HG03521 (cell line): ENCODE data around the gene ALK.
"Not testable (repeated sequence)": the region's sequence is repeated elsewhere in the genome, so short reads cannot be mapped to it uniquely, and the experiment has no call there.

Source experiments
- ATAC-seq: cut with Tn5 transposase; IDR thresholded peaks from one replicate; pipeline ENCODE4 v1.9.1; 2021; ENCODE audit warnings: mild to moderate bottlenecking, moderate library complexity; ENCODE audit not compliant: unreplicated experiment

ALK gene

DNA sequence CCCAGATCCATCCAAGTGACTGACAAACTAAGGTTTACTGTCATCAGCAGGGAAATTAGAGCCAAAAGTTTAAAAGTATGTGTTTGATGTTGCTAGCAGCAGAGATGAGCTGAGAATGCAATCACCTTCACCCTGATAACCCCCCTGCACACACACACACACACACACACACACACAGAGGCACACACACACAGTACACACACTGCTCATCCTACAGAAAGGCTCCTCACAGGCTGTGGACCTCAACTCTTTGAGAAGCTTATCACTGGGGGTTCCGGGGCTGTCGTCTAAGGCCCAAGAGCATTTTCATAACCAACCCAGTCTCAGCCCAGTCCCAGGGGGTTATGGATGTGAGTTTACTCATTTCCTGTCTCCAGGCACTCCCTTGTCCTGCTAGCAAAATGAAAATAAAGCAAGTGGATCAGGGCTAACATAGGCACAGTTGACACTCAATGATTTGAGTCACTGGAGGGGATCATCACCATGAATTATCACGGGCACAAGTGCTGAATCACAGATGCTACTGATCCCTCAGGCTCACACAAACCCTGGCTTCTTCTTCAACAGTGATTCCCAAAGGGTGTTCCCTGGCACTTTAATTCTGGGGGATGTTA lies 76.6 kb downstream of the ALK start:
- no peak for ATAC-seq

DNA sequence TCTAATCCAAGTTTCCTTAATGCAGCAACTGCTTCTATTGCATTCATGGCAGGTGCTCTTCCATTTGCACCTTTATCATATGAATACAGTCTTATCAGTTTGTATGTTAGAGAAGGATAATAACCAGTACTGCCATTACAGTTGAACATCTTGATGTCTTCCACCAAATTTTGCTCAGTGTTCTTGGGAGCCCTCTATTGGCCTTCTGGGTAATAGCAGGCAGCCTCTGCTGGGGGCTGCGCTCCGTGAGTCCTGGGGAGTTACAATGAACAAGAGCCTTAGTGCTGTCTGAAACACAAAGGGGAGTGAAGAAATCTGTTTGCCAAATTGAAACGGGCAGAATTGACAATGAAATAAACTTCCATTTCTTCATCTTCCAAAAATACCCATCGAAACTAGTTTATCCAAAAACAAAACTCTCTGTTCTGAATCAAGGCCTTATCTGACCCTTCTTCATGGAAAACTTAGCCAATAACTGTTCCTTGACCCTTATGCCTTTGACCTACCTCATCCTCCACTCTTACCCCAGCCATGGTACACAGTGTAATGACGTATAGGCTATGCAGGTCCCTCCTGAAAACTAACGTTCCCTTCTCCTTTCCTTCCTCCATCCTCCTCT lies 79.9 kb downstream of the ALK start:
- ATAC-seq: no peak

DNA sequence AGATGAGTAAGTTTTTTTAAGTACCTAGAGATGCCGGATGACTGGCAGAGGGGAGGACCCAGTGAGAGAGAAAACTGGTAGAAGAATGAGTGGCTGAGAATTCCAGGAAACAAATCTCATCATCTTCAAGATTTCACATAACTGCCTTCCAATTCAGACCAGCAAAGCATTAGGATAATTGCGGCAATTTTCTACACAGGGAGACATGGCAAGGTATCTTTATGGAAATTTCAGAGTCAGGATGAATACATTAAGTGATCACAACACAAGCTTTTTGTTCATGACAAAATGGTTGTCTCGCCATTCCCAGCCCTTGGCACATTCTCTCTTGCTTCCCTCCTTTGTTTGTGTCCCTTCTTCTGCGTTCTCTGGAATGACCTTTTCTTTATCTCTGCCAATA lies 82.1 kb downstream of the ALK start:
- no peak for ATAC-seq

DNA sequence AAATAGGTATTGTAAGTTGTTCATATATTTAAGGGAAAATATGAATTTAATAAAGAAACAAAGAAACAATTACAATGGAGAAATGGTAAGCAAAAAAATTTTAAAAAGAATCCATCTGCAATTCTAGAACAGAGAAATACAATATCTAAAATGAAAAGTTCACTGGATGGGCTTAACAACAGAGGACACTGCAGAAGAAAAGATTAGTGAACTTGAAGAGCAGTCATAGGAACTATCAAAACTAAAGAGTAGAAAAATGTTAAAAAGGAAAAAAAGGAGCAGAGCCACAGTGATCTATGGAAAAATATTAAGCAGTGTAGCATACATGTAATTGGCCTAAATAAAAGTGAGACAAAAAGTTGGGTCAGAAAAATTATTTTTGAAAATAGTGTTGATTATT lies 83.5 kb downstream of the ALK start:
- ATAC-seq: no peak

DNA sequence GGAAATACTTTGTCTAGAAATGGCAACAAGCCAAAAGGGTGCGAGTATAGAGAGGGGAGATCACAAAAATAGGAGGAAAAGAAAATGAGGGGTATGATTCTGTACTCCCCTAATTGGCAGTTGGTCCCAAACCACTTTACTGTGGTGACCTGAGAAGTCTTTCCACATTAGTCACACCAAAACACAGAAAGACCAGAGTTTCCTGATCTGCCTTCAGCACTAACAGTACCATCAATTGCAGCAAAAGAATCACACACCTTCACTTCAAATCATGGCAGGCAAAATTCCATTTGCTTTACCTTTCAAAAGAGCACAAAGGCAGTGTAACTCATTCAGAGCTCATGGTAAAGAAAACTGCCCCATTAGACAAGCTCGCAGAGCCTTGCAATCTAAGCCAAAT lies 86.8 kb downstream of the ALK start:
- ATAC-seq: no peak

DNA sequence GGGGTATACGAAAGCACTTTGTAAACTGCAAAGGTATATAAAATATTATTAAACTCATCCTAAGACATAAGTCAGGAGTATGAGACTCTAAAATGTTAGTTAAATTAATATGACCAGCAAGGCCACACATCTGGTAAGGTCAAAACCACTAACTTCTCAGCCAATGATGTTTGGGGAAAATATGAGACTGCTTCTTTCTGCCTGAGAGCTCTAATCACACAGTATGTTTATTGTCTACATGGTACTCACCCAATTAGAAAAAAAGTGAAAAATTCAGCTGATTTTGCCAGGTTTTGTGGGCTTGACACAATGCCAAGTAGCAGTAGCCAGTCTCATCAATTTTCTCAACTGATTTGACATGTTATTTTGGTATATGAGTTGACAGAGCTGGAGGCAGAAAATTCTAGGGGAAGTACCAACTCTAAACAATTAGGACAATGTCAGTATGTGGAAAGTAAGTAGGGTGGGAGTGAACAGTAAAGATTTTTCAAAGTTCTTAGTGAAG lies 87.3 kb downstream of the ALK start:
- no peak for ATAC-seq

DNA sequence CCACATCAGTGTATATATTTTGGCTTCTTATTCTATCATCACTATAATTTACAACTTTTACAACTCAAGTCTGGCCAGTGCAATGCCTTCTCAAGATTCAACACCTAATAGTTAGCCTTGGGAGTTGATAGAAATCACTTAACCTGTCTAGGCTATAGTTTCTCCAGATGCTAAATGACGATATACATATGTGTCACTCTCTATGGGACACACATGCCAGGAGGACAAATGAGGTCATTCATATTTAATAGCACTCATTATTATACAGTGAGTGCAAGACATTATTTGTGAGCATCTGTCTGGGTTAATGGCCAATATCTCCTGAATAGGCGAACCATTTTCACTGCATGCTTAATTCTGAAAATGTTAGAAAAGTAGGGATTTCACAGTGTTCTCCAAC lies 89.8 kb downstream of the ALK start:
- ATAC-seq: no peak

DNA sequence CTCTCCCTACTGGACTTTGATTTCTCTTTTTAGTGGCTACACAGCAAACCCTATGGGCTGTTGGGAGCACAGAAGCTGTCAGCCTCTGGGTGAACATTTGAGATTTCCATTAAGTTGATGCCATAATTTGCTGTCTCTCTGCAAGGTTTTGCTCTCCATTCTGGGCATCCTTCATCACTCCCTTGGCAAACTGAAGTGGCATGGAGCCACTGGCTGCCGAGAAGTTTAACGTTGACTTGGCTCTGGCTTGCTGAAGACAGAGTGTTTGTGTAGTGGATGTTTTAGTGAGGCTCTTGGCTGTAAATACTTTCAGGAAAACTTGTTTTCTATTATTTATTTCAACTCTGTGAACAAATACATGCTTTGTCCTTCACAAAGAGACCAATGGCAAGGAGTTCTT lies 91.5 kb downstream of the ALK start:
- no peak for ATAC-seq

DNA sequence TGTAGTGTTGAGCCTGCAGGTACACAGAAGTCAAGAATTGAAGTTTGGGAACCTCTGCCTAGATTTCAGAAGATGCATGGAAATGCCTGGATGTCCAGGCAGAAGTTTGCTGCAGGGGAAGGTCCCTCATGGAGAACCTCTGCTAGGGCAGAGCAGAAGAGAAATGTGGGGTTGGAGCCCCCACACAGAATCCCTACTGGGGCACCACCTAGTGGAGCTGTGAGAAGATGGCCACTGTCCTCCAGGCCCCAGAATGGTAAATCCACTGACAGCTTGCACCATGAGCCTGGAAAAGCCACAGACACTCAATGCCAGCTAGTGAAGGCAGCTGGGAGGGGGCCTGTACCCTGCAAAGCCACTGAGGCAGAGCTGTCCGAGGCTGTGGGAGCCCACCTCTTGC lies 97.2 kb downstream of the ALK start:
- ATAC-seq: not testable (repeated sequence)

DNA sequence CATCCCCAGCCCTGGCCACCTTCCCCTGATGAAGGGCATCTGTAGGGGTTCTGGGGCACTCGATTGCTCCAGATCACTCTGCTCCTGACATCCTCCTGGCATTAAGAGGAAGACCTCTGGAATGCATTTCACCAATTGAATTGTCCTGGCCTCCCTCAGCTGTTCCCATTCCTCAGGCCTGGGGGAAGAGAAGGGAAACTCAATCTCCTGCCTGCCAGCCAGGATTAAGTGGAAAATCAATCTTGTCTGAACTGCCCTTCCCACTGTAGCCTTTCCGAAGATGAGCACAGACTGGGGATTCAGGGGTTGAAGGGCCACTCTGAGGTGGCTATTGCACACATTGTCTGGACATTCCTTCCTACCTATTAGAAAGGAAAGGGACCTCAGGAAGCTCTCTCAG lies 99.8 kb downstream of the ALK start:
- no peak for ATAC-seq

DNA sequence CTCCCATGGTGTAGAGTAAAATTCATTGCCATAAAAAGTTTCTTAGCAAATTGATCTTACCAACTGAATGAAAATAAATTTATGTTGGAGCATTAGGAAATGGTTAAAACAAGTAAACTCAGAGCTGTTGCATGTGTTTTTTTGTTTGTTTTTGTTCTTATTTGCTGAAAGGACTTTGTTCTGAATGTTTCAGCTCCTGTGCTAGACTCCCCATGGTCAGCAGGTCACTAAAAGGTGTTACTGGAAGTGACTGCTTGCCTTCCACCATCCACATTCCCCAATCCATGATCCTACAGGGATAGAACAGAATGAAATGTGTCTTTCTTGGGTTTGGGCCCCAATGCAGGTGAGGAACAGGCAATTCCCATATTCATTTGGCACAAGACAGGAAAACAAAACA lies 101.8 kb downstream of the ALK start:
- ATAC-seq: no peak

DNA sequence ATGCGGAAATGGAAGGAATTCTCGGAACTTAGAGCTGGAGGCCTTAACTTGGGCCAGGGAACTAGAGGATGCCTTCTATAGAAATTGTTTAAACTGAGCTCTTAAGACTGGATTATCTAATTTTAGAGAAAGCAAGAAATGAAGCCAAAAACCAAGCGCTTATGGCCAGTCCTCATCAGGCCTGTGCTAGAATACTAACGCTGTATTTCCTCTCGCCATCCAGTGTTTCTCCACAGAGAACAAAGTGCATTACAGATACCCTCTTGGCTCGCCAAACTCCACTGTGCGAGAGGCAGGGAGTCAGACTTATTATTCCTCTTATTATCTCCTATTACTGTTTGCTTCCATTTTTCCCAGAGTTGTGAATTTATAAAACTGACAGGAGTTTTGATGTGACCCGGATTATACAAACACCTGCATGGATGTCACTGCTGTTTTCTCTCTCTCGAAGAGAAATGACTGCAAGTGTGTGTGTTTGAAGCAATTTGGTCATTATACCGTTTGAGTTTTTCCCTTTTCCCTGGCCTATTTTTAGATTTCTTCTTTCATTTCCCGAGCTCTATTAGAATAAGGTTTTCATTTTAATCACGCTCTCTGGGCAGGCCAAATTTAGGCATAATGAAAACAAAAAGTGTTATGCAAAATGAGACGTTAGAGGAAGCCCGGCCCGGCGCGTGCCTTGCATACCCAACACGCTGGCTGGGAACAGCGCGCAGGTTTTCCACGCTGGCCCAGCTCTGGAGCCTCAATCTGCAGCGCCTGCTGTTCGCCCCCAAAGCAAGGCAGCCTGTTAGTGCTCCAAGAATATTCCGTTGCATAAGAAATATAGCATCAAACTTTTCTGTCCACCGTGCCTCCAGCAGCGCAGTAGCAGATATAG lies 103.3 kb downstream of the ALK start:
- ATAC-seq: no peak

DNA sequence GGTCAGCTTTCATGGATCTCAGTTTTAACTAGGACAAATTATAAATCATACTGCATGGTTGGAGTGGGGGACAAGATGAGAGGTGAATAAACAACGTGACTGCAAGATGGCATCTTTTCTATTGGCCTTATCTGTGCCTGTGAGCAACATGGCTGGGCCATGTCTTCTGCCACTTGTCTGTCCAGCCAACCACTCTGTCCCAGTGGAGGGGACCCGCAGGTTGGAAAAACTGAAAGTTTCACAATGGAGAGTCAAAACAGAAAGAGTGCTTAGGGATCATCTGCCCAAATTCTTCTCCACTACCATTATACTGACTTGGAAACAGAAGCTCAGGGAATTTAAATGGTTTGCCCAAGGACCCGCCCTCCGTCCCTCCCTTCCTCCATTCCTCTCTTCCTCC lies 104.1 kb downstream of the ALK start:
- no peak for ATAC-seq

DNA sequence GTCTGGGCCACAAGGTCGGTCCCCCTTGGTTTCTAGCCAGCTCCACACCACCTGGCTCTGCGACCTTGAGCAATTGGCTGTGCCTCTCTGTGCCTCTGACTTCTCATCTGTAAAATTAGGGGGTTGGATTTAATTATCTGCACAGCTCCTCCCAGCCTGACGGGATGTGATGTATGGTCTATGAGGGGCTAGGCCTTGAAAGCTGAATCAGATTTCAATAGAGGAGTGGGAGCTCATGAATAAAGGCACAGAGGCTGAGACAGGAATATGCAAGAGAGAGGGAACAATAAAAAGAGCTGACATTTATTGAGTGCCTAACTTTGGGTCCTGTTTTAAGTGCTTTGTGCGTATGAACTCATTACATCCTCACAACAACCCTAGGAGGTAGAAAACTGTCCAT lies 104.7 kb downstream of the ALK start:
- no peak for ATAC-seq

DNA sequence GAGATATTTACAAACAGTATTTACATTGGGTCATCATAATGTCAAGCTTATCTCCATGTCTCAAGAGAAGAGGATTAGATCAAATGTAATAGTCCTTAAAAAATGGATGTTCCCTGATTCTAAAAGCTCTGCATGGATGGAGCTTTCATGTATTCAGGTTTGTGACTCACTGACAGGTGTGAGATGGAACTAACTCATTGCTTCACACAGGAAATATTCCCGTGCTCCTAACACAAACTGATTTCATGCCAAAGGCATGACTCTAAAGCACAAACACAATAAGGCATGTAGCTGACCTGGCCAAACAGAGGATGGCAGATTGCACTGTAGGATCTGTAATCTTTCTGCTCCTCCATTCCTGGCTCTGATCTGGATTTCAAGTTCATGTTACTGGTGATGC lies 110.0 kb downstream of the ALK start:
- ATAC-seq: no peak

DNA sequence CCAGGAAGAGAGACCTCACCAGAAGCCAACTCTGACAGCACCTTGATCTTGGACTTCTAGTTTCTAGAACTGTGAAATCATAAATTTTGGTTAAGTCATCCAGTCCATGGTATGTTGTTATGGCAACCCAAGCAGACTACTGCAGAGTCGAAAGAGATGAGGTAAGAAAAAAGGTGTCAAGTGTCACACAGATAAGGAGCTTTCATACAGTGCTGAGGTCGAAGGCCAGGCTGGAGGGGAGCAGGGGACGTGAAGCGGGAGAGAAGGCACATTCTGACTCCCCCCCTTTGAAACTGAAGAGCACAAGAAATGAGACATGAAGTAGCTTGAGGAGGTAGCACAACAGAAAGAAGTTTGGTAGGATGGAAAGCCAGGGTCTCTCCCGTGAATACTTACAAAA lies 110.4 kb downstream of the ALK start:
- no peak for ATAC-seq

DNA sequence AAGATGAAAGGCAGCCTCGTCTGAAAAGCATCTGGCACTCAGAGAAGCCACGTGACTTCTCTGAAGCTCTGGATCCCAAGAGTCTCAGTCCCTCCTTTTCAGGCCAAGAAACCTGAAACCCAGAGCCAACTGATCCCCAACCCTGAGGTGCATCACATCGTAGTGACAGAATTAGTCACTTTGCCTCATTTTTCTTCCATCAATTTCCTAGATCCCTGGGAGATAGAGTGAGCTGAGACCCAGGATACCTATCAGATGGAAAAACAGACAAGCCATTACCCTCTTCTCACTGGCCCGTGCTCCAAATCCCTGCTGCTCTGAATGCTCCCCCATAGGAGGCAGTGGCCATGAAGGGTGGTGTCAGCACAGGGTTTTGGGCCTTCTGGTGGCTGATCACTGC lies 113.1 kb downstream of the ALK start:
- no peak for ATAC-seq

DNA sequence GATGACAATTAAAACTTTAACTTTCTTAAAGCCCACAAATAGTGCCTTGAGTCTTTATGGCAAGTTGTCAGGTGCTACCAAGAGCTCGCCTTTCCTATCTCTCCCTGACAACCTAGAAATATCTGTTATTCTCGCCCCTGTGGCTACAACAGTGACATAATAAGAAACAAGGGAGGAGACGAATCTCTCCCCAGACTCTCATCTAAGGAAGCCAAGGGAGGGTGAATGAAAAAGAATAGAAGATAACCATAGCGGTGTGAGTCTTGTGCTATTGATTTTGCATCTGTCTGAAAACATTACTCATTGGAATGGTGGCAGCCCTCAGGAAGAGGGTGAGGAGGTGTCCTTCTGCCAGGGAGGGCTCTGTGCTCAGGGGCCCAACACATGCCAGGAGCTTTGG lies 114.3 kb downstream of the ALK start:
- ATAC-seq: no peak

DNA sequence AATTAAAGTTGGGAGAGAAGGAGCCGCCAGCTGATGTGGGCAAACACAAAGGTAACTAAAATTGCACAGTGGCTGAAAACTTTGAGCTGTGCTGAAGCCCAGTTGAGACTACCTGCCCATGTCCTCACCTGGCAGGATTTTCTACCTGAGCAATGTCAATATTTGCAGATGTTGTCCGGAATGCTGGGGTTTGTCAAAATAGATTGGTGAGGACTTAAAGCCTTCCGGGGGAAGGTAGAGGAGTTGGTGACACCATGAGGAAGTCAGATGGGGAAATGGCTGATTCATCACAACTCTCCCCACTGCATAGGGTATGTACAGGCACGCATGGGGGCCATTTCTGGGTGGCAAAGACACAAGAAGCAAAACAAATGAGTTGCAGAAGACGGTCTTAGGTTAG lies 114.9 kb downstream of the ALK start:
- no peak for ATAC-seq

DNA sequence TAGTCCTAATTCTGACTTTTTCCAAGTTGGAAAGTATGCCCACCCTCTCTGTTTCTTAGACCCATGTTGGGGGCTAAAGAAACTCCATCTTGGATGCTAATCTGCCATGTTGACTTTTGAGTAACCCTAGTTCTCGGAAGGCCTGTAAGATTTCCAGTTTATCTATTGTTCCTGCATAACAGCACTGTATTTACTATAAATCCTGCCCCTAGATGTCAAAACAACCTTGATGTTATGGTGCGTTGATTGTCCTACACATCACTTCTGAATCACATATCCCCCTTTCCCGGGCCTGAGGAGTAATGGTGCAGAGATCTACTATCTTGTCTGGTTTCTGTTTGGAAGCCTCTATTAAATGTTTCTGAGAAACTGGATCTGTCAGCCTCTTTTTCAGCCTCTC lies 116.7 kb downstream of the ALK start:
- no peak for ATAC-seq

DNA sequence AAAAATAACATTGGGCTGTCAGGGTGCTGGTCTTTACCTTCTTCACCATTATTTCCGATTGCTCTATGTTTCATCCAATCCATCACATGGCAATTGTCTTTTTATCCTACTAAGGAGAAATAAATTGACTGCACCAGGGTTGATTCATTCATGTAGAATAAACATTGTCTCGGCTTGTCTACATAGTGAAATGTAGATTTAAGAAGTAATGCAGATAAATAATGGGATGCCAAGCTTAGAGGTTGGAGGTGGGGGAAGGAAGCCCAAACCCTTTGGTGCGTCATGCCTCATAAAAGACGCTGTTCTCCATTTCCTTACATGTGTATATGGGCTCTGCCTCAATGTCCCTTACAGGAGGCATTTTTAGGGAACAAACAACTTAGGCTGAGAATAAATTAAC lies 117.8 kb downstream of the ALK start:
- no peak for ATAC-seq

DNA sequence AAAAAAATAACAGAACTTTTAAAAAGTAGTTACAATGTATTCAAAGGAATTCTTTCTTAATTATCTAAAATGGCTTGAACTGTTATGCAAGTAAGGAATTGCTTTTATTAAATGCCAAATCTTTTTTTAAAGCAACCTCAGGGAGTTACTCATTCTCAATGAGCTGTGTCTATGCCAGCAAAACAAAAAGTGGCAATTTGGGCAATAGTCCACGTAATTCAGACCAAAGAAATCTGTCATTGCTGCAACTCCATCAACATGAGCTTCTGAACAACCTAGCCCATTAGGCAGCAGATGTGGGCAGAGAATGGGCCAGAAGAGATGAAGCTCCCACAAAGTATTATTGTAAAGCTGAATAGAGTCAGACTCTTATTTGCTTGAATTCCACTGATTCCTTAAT lies 118.4 kb downstream of the ALK start:
- ATAC-seq: no peak
